Inflammatory macrophage treated with lipopolysaccharide for 4 hours (primary cell): Measurements from ENCODE around the gene ODF4.

Experiments
- DNase-seq: peaks from one replicate; pipeline ENCODE4 v3.0.0-alpha.2; 2020

Gene ODF4

GRCh38 chr17:8339540-8339939 lies at the start of gene ODF4:
Gene ODF4 (plus strand): TSS chr17:8339840. CDS start chr17:8340052, 212 bp downstream.
- no peak for DNase-seq

GRCh38 chr17:8290043-8290442 lies 49.6 kb upstream of the ODF4 start:
- DNase-seq, result no peak

- peak; percentile 62 for DNase-seq
Measured at GRCh38 chr17:8292639-8293395, 46.8 kb upstream of the ODF4 start.

- DNase-seq, result no peak
Measured at GRCh38 chr17:8294361-8294760, 45.3 kb upstream of the ODF4 start.

- DNase-seq, result no peak
Measured at GRCh38 chr17:8294814-8295316, 44.8 kb upstream of the ODF4 start.

- no peak for DNase-seq
Measured at GRCh38 chr17:8300226-8300625, 39.4 kb upstream of the ODF4 start.

GRCh38 chr17:8300627-8301242 lies 38.9 kb upstream of the ODF4 start:
- peak; percentile 67 for DNase-seq

- no peak for DNase-seq
Measured at GRCh38 chr17:8310601-8311123, 29.0 kb upstream of the ODF4 start.

GRCh38 chr17:8311131-8311790 lies 28.4 kb upstream of the ODF4 start:
- DNase-seq, result no peak

GRCh38 chr17:8312251-8312650 lies 27.4 kb upstream of the ODF4 start:
- no peak for DNase-seq

GRCh38 chr17:8312726-8313600 lies 26.7 kb upstream of the ODF4 start:
- no peak for DNase-seq

GRCh38 chr17:8314797-8315763 lies 24.6 kb upstream of the ODF4 start:
- no peak for DNase-seq

GRCh38 chr17:8315764-8316217 lies 23.8 kb upstream of the ODF4 start:
- no peak for DNase-seq

- no peak for DNase-seq
Measured at GRCh38 chr17:8318010-8318935, 21.4 kb upstream of the ODF4 start.

- no peak for DNase-seq
Measured at GRCh38 chr17:8320262-8320661, 19.4 kb upstream of the ODF4 start.

- no peak for DNase-seq
Measured at GRCh38 chr17:8320990-8321389, 18.6 kb upstream of the ODF4 start.

GRCh38 chr17:8322061-8322460 lies 17.6 kb upstream of the ODF4 start:
- no peak for DNase-seq

GRCh38 chr17:8324132-8324531 lies 15.5 kb upstream of the ODF4 start:
- no peak for DNase-seq

- DNase-seq, result peak; percentile 18
Measured at GRCh38 chr17:8324923-8325322, 14.7 kb upstream of the ODF4 start.
